ENCODE measurements around the gene EFNB1. TPM values are rescaled to one million over a fixed set of nuclear protein-coding genes. Genes with fewer than 3 reads are reported as not detected.
A peak's percentile ranks its signal among the peaks of the same experiment; 100 is the strongest.
"Not testable (repeated sequence)": the region's sequence is repeated elsewhere in the genome, so short reads cannot be mapped to it uniquely, and the experiment has no call there.

The EFNB1 gene
- total RNA-seq, 1 donor from 2014 or later, result 117 TPM

DNA sequence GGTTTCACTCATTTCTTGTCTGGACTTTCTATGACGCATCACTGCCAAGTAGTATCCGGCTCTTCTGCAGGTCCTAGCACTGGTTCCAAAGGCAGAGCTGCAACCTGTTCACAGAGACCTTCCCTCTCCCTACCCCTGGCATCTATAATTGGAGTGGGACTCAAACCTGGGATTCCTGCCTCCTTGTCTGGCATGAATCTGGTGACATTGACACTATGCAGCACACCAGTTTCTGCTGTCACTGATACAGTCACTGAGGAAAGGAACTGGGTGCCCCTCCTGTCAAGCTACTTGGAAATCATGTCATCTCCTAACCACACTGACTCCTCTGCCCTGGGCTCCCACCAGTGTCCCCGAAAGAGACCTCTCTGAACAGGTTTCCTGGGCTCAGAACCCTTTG is 33.1 kb upstream of the EFNB1 start:
- FAIRE-seq (peak; percentile 43), DNase-seq (ENCODE audit: low read depth) (no peak)
- TF ChIP-seq, protein P1, sequence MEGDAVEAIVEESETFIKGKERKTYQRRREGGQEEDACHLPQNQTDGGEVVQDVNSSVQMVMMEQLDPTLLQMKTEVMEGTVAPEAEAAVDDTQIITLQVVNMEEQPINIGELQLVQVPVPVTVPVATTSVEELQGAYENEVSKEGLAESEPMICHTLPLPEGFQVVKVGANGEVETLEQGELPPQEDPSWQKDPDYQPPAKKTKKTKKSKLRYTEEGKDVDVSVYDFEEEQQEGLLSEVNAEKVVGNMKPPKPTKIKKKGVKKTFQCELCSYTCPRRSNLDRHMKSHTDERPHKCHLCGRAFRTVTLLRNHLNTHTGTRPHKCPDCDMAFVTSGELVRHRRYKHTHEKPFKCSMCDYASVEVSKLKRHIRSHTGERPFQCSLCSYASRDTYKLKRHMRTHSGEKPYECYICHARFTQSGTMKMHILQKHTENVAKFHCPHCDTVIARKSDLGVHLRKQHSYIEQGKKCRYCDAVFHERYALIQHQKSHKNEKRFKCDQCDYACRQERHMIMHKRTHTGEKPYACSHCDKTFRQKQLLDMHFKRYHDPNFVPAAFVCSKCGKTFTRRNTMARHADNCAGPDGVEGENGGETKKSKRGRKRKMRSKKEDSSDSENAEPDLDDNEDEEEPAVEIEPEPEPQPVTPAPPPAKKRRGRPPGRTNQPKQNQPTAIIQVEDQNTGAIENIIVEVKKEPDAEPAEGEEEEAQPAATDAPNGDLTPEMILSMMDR (IDR thresholded peaks at IDR 0.05; ENCODE audit: insufficient read depth, low read length, severe bottlenecking), result no peak
- H3K4me3 ChIP-seq (ENCODE audit: low read depth, low read length), result no peak overlapping the region
- H3K36me3 ChIP-seq (ENCODE audit: control insufficient read depth, insufficient read depth, low read length), result no peaks in the 10 kb centered on the region
- H3K27me3 ChIP-seq (ENCODE audit: control insufficient read depth, insufficient read depth, low read length), result no peaks in the 10 kb centered on the region

DNA sequence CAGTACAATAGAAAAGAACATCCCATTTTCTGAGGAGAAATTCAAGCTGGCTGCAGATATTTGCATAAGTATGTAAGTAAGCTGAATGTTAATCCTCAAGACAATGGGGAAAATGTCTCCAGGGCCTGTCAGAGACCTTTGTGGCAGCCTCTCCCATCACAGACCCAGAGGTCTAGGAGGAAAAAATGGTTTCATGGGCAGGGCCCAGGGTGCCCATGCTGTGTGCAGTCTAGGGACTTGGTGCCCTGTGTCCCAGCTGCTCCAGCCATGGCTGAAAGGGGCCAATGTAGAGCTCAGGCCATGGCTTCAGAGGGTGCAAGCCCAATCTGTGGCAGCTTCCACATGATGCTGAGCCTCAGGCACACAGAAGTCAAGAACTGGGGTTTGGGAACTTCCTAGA is 30.4 kb upstream of the EFNB1 start:
- DNase-seq (ENCODE audit: low read depth); H3K36me3 ChIP-seq (ENCODE audit: control insufficient read depth, insufficient read depth, low read length); H3K4me3 ChIP-seq (ENCODE audit: low read depth, low read length); FAIRE-seq; H3K27me3 ChIP-seq (ENCODE audit: control insufficient read depth, insufficient read depth, low read length): not testable (repeated sequence)

DNA sequence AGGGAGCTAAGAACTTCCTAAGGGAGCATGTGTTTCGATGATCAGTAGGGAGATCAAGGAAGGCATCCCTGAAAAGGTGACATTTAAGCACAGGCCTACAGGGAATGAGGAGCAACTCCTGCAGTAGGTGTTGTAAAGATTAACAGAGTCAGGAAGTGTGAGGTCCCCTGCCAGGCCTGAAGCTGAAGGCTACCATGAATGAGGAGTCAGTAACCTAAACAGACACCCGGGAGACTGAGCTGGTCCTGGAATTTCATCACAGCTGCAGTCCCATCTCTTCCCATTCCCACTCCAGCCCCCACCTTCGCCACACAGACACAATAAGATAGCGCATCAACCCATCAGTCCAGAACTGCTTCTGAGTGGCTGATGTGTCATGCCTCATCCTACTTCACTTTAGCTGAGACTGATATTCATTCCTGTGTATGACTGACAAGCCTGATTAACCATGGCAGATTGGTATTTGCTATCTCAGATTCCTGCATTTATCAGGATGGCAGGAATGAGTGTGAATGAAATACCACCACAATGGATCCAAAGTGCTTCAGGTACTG is 27.0 kb upstream of the EFNB1 start:
- FAIRE-seq (peak; percentile 94), DNase-seq (ENCODE audit: low read depth) (no peak)
- TF ChIP-seq, protein P1 (IDR thresholded peaks at IDR 0.05; ENCODE audit: insufficient read depth, low read length, severe bottlenecking), result no peak
- Histone ChIP-seq H3K4me3 (ENCODE audit: low read depth, low read length) (no peak overlapping the region), H3K36me3 (ENCODE audit: control insufficient read depth, insufficient read depth, low read length) (no peaks in the 10 kb centered on the region), H3K27me3 (ENCODE audit: control insufficient read depth, insufficient read depth, low read length) (no peaks in the 10 kb centered on the region)

DNA sequence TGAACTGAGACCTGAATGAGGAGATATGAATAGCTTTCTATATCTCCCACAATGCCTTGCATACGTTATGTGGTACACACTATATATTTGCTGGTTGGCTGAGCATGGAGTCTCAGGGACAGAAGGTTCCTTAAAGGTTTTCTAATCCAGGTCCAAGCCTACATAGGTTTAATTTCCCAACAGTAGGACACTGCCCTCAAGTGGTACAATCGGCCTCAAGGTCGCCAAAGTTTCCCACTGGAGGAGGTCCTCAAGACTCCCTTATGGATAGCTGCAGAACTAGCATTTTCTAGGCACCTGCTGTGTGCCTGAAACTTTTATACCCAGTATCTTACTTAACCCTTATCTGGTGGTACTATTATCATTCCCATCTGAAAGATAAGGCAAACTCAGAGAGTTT is 21.0 kb upstream of the EFNB1 start:
- TF ChIP-seq, protein P1 (IDR thresholded peaks at IDR 0.05; ENCODE audit: insufficient read depth, low read length, severe bottlenecking), result peak; percentile 33
- peak; percentile 33 for DNase-seq (ENCODE audit: low read depth)
- Histone ChIP-seq H3K4me3 (ENCODE audit: low read depth, low read length) (no peak overlapping the region), H3K27me3 (ENCODE audit: control insufficient read depth, insufficient read depth, low read length) (no peaks in the 10 kb centered on the region), H3K36me3 (ENCODE audit: control insufficient read depth, insufficient read depth, low read length) (no peaks in the 10 kb centered on the region)
- FAIRE-seq, result no peak

DNA sequence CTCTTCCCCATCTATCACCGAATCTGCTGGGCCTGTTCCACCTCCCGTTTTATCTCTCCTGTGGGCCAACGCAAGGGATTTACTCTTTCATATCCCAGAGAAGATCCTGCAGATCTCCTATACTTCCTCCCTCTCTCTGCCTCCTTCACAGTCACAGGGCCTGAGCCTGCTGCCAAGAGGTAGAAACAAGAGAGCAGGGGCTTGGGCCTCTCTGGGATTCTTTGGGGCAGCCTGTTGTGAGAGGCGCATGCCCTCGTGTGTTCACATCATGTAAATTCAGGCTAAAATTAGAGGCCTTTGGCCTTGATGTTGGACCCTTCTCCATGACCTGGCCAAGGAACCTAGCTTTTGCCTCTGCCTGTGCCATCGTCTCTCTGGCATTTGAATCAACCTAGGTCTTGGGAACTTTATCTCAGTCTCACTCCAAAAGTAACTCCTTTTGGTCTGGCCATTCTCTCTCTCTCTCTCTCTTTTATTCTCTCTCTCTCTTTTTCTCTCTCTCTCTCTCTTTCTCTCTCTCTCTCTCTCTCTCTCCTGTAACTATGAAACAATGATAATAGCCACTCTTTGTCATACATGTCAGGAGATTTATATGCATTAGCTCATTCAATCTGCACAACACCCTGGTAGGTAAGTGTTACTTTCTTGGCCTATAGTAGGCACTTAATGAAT is 20.0 kb upstream of the EFNB1 start:
- FAIRE-seq (no peak), DNase-seq (ENCODE audit: low read depth) (no peak)
- TF ChIP-seq, protein P1 (IDR thresholded peaks at IDR 0.05; ENCODE audit: insufficient read depth, low read length, severe bottlenecking), result peak; percentile 41

DNA sequence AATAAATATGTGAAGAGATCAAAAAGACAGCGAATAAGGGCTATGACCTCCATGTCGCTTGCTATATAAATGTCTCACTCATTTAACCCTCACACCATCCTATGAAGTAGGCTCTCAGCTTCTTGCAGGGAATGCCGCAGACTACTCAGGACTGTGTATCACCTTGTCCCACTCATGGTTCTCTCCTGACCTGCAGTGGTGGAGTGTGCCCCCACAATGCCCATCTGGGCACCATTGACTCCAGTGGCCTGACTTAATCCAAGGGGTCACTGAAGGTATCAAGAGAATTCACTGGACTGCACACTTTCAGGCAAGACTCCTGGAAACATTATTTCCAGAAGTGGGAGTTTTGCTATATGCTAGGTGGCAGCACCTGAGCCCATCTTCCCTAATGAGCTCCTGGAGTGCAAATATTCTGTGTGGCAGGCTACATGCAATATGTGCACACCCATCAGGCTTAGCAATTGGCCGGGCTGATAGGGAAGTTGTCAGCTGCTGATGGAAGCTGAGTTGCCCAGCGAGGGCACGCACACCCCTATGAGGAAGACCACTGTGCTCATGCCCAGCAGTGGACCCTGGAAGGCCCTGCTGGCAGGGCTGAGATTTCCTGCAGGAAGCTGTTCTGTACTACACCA is 8.2 kb upstream of the EFNB1 start:
- TF ChIP-seq, protein P1 (IDR thresholded peaks at IDR 0.05; ENCODE audit: insufficient read depth, low read length, severe bottlenecking), result no peak

More for the DNA sequence above, 20.0 kb upstream of the EFNB1 start:
- Histone ChIP-seq H3K4me3 (ENCODE audit: low read depth, low read length) (no peak overlapping the region), H3K36me3 (ENCODE audit: control insufficient read depth, insufficient read depth, low read length) (no peaks in the 10 kb centered on the region), H3K27me3 (ENCODE audit: control insufficient read depth, insufficient read depth, low read length) (no peaks in the 10 kb centered on the region)

More for the DNA sequence above, 8.2 kb upstream of the EFNB1 start:
- Histone ChIP-seq H3K27me3 (ENCODE audit: control insufficient read depth, insufficient read depth, low read length) (no peaks in the 10 kb centered on the region), H3K4me3 (ENCODE audit: low read depth, low read length) (no peak overlapping the region), H3K36me3 (ENCODE audit: control insufficient read depth, insufficient read depth, low read length) (no peaks in the 10 kb centered on the region)
- FAIRE-seq (no peak), DNase-seq (ENCODE audit: low read depth) (no peak)
